Measurements from ENCODE around the gene AIP. TPM values are rescaled to one million over a fixed set of nuclear protein-coding genes. Genes with fewer than 3 reads are reported as not detected.

The AIP gene
- total and polyA plus RNA-seq, 9 of the 15 experiments (the other 6 are each of a cell fraction or from before 2014, with no cell fraction given): 5.2 to 92.5 (median 52.7) TPM

DNA sequence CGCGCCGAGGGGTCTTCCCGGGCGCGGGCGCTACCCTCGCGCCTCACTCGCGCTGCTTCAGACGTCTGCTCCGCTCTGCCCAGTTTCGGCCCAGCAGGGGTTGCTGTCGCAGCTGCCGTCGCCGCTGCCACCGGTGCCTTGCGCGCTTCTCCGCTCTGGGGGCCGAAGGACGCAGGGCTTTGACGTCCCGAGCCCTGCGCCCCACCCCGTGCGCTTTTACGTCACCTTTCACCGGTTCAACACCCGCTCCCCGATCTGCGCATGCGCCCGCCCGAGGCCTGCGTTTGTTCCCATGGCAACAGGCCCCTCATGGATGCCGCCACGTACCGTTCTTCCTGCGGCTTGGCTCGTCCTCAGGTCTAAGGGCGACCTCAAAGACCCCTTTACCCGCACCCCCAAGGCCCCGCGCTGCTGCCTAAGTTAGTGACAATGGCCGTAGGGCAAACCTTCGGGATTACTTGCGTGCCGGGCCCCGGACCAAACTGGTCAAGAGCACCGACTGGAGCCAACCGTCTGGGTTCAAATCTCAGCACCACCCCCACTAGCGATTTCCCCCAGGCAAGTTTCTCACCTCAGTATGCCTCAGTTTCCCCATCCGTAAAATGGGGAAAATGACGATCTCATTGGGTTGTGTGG, 25.8 kb downstream of the AIP start (continued):
- TF ChIP-seq ZNF449 (CRISPR knock-in tag; IDR thresholded peaks at IDR 0.05) (no peak), EHMT2 (IDR thresholded peaks at IDR 0.05) (no peak), MAFF (IDR thresholded peaks at IDR 0.05; ENCODE audit: low read length) (no peak), ZNF668 (CRISPR knock-in tag; IDR thresholded peaks at IDR 0.05) (no peak), DPF2 (IDR thresholded peaks at IDR 0.05) (0 out of 2 replicates have a peak, but pooled peaks have one; percentile 9), RNF219 (CRISPR knock-in tag; IDR thresholded peaks at IDR 0.05) (no peak), STAT5A (IDR thresholded peaks at IDR 0.05; ENCODE audit: borderline replicate concordance, low read length) (no peak), STAT5B (CRISPR knock-in tag; IDR thresholded peaks at IDR 0.05) (no peak), ZNF140 (CRISPR knock-in tag; IDR thresholded peaks at IDR 0.05) (no peak), MIER1 (IDR thresholded peaks at IDR 0.05; ENCODE audit: low read depth) (no peak), RBM17 (IDR thresholded peaks at IDR 0.05; ENCODE audit: borderline replicate concordance, low read depth, low read length) (no peak)
- TF ChIP-seq, protein P1, sequence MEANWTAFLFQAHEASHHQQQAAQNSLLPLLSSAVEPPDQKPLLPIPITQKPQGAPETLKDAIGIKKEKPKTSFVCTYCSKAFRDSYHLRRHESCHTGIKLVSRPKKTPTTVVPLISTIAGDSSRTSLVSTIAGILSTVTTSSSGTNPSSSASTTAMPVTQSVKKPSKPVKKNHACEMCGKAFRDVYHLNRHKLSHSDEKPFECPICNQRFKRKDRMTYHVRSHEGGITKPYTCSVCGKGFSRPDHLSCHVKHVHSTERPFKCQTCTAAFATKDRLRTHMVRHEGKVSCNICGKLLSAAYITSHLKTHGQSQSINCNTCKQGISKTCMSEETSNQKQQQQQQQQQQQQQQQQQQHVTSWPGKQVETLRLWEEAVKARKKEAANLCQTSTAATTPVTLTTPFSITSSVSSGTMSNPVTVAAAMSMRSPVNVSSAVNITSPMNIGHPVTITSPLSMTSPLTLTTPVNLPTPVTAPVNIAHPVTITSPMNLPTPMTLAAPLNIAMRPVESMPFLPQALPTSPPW (CRISPR knock-in tag; IDR thresholded peaks at IDR 0.05): peak; percentile 96
- TF ChIP-seq, protein P2, sequence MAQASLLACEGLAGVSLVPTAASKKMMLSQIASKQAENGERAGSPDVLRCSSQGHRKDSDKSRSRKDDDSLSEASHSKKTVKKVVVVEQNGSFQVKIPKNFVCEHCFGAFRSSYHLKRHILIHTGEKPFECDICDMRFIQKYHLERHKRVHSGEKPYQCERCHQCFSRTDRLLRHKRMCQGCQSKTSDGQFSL (CRISPR knock-in tag; IDR thresholded peaks at IDR 0.05): no peak
- TF ChIP-seq, protein P2 (tag; IDR thresholded peaks at IDR 0.05): no peak

Measured in K562 (cell line).